ENCODE data around the gene CDC20.

DNA sequence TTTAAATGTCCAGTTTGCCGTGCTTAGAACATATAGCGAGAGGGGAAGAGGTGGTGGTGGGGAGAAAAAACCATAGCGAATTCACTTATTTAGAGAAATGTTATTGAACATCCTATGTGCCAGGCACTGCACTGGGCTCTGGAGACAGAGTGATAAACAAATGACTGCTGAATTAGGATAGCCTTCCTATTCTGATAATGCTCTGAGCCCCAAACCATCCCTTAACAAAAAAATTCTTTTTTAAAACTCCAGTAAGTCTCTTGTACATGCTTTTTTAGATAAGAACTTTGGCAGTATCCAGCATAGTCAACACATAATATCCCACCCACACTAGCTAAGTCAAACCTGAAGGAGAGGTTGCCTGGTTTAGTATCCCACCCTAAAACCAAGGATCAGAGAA, 39.4 kb downstream of the CDC20 start:
- TF ChIP-seq, protein P1, sequence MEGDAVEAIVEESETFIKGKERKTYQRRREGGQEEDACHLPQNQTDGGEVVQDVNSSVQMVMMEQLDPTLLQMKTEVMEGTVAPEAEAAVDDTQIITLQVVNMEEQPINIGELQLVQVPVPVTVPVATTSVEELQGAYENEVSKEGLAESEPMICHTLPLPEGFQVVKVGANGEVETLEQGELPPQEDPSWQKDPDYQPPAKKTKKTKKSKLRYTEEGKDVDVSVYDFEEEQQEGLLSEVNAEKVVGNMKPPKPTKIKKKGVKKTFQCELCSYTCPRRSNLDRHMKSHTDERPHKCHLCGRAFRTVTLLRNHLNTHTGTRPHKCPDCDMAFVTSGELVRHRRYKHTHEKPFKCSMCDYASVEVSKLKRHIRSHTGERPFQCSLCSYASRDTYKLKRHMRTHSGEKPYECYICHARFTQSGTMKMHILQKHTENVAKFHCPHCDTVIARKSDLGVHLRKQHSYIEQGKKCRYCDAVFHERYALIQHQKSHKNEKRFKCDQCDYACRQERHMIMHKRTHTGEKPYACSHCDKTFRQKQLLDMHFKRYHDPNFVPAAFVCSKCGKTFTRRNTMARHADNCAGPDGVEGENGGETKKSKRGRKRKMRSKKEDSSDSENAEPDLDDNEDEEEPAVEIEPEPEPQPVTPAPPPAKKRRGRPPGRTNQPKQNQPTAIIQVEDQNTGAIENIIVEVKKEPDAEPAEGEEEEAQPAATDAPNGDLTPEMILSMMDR (IDR thresholded peaks at IDR 0.05; ENCODE audit: low read length) = no peak
- no peak for TF ChIP-seq EZH2 (IDR thresholded peaks at IDR 0.05; ENCODE audit: borderline replicate concordance, low read length)

All from OCI-LY1 (cell line).